Type B pancreatic cell (in vitro differentiated cells): ENCODE measurements around the gene NEU2. TPM values are rescaled to one million over a fixed set of nuclear protein-coding genes. Genes with fewer than 3 reads are reported as not detected.
"Not testable (repeated sequence)": the region's sequence is repeated elsewhere in the genome, so short reads cannot be mapped to it uniquely, and the experiment has no call there.

Experiments used
- DNase-seq: peaks from one replicate; pipeline ENCODE4 v3.0.0; 2021; ENCODE audit warnings: mixed read lengths; ENCODE audit not compliant: unreplicated experiment; ENCODE audit errors: extremely low spot score
- H3K27ac Mint-ChIP-seq: 2 replicates; pipeline ENCODE4 v1.8.0; 2021; ENCODE audit warnings: mild to moderate bottlenecking, mixed read lengths
- H3K27me3 Mint-ChIP-seq: 2 replicates; pipeline ENCODE4 v1.8.0; 2021; ENCODE audit warnings: mixed read lengths
- H3K36me3 Mint-ChIP-seq: 2 replicates; pipeline ENCODE4 v1.8.0; 2021; ENCODE audit warnings: mixed read lengths
- H3K4me1 Mint-ChIP-seq: one replicate; pipeline ENCODE4 v1.8.0; 2021; ENCODE audit warnings: mixed read lengths; ENCODE audit not compliant: unreplicated experiment
- H3K4me3 Mint-ChIP-seq: 2 replicates; pipeline ENCODE4 v1.8.0; 2021; ENCODE audit warnings: mild to moderate bottlenecking, mixed read lengths
- H3K9me3 Mint-ChIP-seq: 2 replicates; pipeline ENCODE4 v1.8.0; 2021; ENCODE audit warnings: mixed read lengths
- CTCF ChIP-seq: fragments of 200-600 bp; sonication (generic); conservative IDR thresholded peaks from 2 replicates; pipeline ENCODE4 v1.5.0; 2021; ENCODE audit warnings: antibody characterized with exemption, mild to moderate bottlenecking
- total RNA-seq: library from RNA; stranded (reverse); gene quantifications from 2 replicates; pipeline ENCODE4 v1.2.1, GENCODE V29; 2021; ENCODE audit warnings: low replicate concordance

The NEU2 gene
- total RNA-seq, 1 donor from 2014 or later = not detected

GRCh38 chr2:233064530-233065199, 32.2 kb downstream of the NEU2 start:
- H3K4me3 Mint-ChIP-seq = no peak overlapping the region
- H3K4me1 Mint-ChIP-seq = peaks cover 4% of the 10 kb centered on the region
- TF ChIP-seq CTCF = no peak
- H3K27ac Mint-ChIP-seq = no peak overlapping the region
- H3K9me3 Mint-ChIP-seq = no peaks in the 10 kb centered on the region
- H3K27me3 Mint-ChIP-seq = peaks cover 2% of the 10 kb centered on the region
- no peaks in the 10 kb centered on the region for H3K36me3 Mint-ChIP-seq
- no peak for DNase-seq

- DNase-seq, H3K36me3 Mint-ChIP-seq, H3K9me3 Mint-ChIP-seq, H3K4me3 Mint-ChIP-seq, H3K4me1 Mint-ChIP-seq, H3K27me3 Mint-ChIP-seq, H3K27ac Mint-ChIP-seq: not testable (repeated sequence)
Measured at GRCh38 chr2:233065200-233065589, 32.7 kb downstream of the NEU2 start.

GRCh38 chr2:233065954-233066470, 33.5 kb downstream of the NEU2 start:
- H3K4me1 Mint-ChIP-seq = peaks cover 4% of the 10 kb centered on the region
- TF ChIP-seq CTCF = no peak
- DNase-seq = no peak
- H3K27ac Mint-ChIP-seq = no peak overlapping the region
- no peaks in the 10 kb centered on the region for H3K9me3 Mint-ChIP-seq
- H3K36me3 Mint-ChIP-seq = no peaks in the 10 kb centered on the region
- H3K4me3 Mint-ChIP-seq = no peak overlapping the region
- peaks cover 8% of the 10 kb centered on the region for H3K27me3 Mint-ChIP-seq

- no peak overlapping the region for H3K27ac Mint-ChIP-seq
- H3K4me1 Mint-ChIP-seq = no peaks in the 10 kb centered on the region
- no peak overlapping the region for H3K4me3 Mint-ChIP-seq
- DNase-seq = no peak
- no peaks in the 10 kb centered on the region for H3K36me3 Mint-ChIP-seq
- peaks cover 8% of the 10 kb centered on the region for H3K27me3 Mint-ChIP-seq
- H3K9me3 Mint-ChIP-seq = no peaks in the 10 kb centered on the region
- TF ChIP-seq CTCF = no peak
Measured at GRCh38 chr2:233068762-233069418, 36.4 kb downstream of the NEU2 start.

- H3K4me3 Mint-ChIP-seq = no peak overlapping the region
- no peak for DNase-seq
- no peak overlapping the region for H3K27ac Mint-ChIP-seq
- TF ChIP-seq CTCF = no peak
- H3K36me3 Mint-ChIP-seq = no peaks in the 10 kb centered on the region
- H3K4me1 Mint-ChIP-seq = no peaks in the 10 kb centered on the region
- H3K9me3 Mint-ChIP-seq = no peaks in the 10 kb centered on the region
- H3K27me3 Mint-ChIP-seq = peaks cover 8% of the 10 kb centered on the region
Measured at GRCh38 chr2:233072838-233073237, 40.4 kb downstream of the NEU2 start.

- no peak overlapping the region for H3K4me3 Mint-ChIP-seq
- H3K9me3 Mint-ChIP-seq = no peaks in the 10 kb centered on the region
- H3K4me1 Mint-ChIP-seq = no peaks in the 10 kb centered on the region
- no peak for TF ChIP-seq CTCF
- no peak overlapping the region for H3K27ac Mint-ChIP-seq
- peaks cover 8% of the 10 kb centered on the region for H3K27me3 Mint-ChIP-seq
- DNase-seq = no peak
- H3K36me3 Mint-ChIP-seq = no peaks in the 10 kb centered on the region
Measured at GRCh38 chr2:233074106-233074505, 41.6 kb downstream of the NEU2 start.
